GM18505 (cell line): ENCODE data around the gene PHPT1.
A peak's percentile ranks its signal among the peaks of the same experiment; 100 is the strongest.

ENCODE experiments used
- ATAC-seq: cut with Tn5 transposase; IDR thresholded peaks from one replicate; pipeline ENCODE4 v1.9.1; 2021; ENCODE audit not compliant: unreplicated experiment
- POLR2A ChIP-seq: IDR thresholded peaks from 4 replicates; pipeline ENCODE4 v1.6.1; 2011; ENCODE audit warnings: borderline replicate concordance; ENCODE audit not compliant: insufficient read depth, insufficient read length; ENCODE audit errors: extremely low read depth

Gene PHPT1

DNA sequence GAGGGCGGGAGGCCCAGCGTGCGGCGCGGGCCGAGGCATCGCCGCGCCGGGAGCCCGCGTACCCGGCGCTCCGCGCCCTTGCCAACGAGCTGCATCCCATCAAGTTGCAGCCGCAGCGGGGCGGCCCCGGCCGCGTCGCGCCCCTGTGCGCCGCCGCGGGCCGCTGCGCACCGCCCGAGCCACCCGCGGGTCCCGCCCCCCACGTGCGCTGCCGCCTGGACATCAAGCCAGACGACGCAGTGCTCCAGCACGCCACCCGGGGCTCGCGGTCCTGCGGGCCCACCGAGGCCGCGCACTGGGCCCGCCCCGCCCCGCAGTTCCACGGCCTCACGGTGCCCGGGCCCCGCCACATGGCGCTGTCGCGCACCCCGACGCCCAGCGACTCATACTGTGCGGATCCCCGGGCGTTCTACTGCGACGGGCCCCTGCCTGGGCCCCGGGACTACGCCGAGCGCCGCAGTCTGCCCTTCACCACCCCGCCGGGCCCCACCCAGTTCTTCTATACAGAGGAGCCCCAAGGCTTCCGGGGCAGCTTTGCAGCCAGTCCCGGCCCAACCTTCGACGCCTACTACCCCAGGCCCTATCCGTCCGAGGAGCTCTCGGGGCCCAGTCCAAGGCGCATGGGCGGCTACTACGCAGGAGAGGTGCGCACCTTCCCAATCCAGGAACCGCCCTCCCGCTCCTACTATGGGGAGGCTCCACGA lies 4.3 kb upstream of the PHPT1 start:
- no peak for ATAC-seq
- no peak for TF ChIP-seq POLR2A

DNA sequence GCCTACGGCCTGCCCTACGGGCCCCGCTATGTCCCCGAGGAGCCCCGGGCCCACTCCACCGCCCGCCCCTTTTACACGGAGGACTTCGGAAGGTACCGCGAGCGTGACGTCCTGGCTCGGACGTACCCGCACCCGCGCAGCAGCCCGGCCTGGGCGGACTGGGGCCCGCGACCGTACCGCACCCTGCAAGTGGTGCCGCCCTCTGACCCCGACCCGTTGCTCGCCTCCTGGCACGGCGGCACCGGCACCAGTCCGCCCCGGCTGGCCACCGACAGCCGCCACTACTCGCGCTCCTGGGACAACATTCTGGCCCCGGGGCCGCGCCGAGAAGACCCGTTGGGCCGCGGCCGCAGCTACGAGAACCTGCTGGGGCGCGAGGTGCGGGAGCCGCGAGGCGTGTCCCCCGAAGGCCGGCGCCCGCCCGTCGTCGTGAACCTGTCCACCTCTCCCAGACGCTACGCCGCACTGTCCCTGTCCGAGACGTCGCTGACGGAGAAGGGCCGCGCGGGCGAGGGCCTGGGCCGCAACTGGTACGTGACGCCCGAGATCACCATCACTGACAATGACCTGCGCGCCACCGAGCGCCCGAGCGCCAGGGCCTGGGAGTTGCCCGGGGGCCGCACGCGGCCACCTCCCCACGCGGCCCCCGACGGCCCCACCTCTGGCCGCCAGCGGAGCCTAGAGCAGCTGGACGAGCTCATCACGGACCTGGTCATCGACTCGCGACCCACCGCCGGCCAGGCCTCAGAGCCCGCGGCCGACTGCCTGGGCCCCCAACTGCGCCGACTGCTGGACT lies 3.5 kb upstream of the PHPT1 start:
- no peak for ATAC-seq
- no peak for TF ChIP-seq POLR2A

DNA sequence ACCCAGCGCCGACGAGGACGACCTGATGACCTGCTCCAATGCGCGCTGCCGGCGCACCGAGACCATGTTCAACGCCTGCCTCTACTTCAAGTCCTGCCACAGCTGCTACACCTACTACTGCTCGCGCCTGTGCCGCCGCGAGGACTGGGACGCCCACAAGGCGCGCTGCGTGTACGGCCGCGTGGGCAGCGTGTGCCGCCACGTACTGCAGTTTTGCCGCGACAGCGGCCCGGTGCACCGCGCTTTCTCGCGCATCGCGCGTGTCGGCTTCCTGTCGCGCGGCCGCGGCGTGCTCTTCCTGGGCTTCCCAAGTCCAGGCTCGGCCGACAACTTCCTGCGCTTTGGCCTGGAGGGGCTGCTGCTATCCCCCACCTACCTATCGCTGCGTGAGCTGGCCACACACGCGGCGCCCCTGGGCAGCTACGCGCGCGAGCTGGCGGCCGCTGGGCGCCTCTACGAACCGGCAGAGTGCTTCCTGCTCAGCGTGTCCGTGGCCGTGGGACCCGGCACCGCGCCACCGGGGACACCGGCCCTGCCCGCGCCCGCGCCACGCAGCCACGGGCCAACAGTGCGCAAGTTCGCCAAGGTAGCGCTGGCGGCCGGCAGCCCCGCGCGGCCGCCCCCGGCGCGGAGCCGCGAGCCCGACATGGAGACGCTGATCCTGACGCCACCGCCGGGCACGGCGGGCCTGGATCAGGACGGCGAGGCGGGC lies 2.7 kb upstream of the PHPT1 start:
- no peak for ATAC-seq
- TF ChIP-seq POLR2A, result no peak

DNA sequence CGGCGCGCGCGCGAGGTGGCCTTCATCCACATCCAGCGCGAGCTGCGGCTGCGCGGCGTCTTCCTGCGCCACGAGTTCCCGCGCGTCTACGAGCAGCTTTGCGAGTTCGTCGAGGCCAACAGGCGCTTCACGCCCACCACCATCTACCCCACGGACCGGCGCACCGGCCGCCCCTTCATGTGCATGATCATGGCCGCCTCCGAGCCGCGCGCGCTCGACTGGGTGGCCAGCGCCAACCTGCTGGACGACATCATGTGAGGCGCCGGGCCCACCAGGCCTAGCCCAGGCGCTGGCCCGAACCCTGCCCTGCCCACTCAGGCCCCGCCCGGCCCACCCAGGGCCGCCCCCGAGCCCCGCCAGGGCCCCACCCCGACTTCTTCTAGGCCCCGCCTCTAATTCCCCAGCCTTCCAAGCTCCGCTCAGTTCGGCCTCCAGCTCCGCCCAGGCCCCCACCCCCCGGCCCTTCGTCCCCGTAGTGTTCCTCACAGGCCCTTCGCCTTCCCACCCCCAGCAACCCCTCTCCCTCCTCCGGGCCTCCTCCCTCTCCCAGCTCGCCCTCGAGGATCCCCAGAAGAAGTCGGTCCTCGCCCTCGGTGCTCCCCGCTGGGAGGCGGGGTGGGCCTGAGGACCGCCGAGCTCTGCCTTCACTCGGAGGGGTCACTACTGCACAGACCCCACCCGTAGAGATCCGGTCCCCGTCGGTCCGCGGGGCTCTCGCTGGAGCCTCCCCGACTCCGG lies 2.0 kb upstream of the PHPT1 start:
- no peak for TF ChIP-seq POLR2A
- ATAC-seq, result no peak

DNA sequence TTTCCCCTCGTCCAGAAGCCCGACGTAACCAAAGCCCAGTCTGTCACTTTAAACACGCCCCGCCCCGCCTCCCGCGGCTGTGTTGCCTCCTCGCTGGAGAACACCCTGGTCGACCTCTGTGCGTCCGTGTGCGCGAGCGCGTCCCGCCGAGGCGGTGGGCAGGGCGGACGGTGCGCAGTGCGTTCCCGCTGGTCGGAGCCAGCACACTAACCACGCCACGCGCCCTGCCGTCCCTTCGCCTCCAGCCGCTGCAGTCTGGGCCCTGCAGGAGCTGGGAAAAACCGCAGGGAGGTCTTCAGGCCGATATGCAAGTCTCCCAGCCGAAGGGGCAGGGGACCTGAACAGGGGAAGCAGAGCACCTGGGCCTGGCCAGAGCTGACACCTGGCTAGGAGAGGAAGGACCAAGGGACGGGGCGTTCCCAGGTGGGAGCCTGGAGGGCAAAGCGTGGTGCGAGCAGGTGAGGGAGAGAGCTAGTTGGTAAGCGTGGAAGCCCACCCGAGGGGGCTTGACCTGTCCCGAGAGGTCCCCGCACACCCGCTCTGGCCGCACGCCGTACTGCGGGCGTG lies 1.3 kb upstream of the PHPT1 start:
- no peak for ATAC-seq
- TF ChIP-seq POLR2A, result peak; percentile 53

DNA sequence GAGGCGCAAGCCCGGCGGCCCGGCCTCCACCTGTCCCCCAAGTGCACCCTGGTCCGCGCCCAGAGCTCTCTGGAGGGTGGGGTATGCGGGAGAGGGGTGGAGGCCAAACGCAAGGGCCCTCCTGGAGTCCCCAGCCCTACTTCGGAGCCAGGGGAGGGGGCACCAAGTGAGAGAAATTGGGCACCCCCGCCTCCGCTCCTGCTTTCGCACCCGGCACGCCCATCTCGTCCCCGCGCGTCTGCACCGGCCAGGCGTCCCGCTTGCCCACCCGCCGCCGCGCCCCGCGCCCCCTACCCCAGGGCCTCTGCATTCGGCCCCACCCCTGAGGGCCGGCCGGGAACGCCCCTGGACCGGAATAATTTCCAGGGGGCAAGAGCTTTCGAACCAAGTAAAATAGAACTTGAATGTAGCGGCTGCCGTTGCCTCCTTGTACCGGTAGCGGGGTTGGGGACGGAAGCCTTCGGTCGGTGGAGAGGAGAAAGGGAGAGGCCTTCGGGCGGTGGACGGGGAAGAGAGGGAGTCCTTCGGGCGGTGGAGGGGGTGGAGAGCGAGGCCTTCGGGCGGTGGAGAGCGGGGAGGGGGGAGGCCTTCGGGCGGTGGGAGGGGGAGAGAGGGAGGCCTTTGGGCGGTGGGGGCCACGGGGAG lies 694 bp upstream of the PHPT1 start:
- no peak for ATAC-seq
- no peak for TF ChIP-seq POLR2A

DNA sequence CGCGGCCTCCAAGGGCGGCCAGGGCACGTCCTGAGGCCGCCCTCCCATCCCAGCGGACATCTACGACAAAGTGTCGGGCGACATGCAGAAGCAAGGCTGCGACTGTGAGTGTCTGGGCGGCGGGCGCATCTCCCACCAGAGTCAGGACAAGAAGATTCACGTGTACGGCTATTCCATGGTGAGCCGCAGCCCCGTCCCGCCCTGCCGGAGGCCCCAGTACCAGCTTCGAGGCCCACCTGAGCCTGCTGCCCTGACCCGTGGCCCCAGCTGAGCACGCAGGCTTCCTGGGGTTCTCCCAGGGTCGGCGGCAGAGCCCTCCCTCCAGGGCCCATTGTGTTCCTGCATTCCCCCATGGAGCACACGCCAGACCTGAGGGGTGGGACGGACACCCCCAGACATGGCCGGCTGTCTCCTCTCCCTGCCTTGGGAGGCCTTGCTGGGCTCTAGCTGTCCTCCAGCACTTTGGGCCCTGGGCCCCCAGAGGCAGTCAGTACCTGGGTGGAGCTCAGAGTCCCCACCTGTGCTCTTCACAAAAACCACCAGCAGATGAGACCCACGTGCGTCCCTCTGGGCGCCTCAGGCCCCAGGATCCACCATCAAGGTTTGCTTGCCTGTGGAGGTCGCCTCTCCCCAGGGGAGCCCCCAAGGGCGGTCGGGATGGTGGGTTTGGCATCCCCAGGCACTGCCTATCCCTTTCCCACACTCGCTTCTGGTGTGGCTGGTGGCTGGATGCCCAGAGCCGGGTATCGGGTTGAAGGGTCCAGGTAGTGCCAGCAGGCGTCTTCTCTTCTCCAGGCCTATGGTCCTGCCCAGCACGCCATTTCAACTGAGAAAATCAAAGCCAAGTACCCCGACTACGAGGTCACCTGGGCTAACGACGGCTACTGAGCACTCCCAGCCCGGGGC lies 1.0 kb downstream of the PHPT1 start:
- ATAC-seq, result no peak
- no peak for TF ChIP-seq POLR2A

DNA sequence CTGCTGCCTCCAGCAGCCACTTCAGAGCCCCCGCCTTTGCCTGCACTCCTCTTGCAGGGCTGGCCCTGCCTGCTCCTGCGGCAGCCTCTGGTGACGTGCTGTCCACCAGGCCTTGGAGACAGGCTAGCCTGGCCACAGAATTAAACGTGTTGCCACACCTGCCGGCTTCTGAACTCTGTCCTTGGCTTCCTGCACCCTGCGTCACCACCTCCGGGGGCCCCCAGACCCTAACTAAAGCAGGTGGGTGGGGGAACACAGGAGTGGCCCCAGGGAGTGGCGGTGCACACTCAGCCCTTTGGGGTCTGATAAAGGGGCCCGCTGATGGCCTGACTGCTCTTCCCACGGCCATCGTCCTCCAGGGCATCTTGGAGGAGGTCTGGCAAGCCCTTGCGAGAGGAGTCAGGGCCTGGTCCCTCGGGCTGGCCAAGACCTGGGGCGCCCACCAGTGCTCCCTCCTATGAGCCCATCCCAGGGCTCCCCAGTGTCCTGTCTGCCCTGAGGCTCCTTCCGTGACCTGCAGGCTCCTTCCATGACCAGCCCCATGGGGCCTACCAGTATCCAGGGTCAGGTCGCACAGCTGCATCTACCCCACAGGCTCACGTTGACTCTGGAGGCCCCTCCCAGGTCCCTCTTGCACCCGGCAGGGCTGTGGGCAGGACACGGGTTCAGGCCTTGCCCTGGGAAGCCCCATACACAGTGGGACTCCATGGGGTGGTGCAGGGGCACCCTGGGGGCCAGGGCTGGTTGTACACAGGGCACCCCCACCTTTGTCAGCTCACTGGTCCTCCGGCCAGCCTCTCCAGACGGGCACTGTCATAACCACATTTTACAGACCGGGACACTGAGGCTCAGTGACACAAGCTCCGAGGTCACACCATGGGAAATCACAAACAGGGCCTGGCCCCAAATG lies 1.9 kb downstream of the PHPT1 start:
- ATAC-seq, result no peak
- no peak for TF ChIP-seq POLR2A

DNA sequence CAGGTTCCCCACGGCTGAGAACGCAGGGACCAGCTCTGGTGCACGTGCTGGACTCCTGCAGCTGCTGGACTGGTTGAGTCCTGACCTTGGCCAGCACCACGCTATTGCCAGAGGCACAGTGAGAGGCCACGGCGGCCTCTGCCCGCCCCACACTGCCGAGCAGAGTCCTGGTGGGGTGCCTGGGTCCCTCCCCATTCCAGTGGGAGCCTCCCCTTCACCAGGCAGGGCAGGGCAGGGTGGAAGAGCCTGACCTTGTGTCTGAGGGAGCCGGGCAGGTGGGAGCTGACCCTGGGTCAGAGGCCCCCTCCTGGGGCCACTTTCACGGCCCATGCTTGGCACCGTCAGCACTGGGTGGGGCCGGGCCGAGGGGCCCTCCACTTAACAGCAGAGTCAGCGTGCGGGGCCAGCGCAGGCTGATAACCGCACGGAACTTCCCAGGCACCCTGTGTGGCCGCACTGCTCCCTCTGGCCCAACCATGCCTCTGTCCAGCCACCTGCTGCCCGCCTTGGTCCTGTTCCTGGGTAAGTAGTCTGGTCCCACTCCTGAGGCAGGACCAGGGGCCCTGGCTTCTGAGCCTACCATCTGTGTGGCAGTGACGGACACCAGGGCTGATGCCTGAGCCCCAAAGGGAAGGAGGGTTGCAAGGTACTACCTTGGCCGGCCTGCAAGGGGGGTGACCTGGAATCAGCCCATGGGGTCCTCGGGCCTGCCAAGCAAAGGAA lies 2.9 kb downstream of the PHPT1 start, which contains the start of gene MAMDC4:
Gene MAMDC4, plus strand, starts transcription at position 406 of the 723 bp plus-strand sequence. Its CDS starts 71 bp downstream, at position 477.
- TF ChIP-seq POLR2A, result no peak
- ATAC-seq, result no peak
